K562 (cell line): ENCODE data around the gene PYGM. TPM values are rescaled to one million over a fixed set of nuclear protein-coding genes. Genes with fewer than 3 reads are reported as not detected.

Experiments
- ATAC-seq: fragments of 200-7000 bp; cut with Tn5 transposase; 3 replicates; pipeline ENCODE4 v1.9.1; 2020; ENCODE audit warnings: moderate library complexity
- BruUV-seq: library from RNA; stranded (reverse); fragments of 400-500 nt; replicated peaks from 2 replicates; lab custom pipeline; 2021; lab: Mats Ljungman, UMichigan
- CTCF ChIA-PET: fragments of 300-600 bp; formaldehyde crosslinking; extraction: SDS; loops from one replicate; lab custom pipeline; 2021; ENCODE audit warnings: low intra/inter-chr PET ratio; lab: Yijun Ruan, JAX
- POLR2A ChIA-PET: fragments of 300-600, 350-650 bp; sonication (Branson Sonifier 250); formaldehyde crosslinking; extraction: SDS; loops from one replicate; lab custom pipeline; 2021; ENCODE audit warnings: antibody characterized with exemption, inconsistent platforms; lab: Yijun Ruan, JAX
- DNase-seq, 4 experiments: peaks; one replicate each; pipeline versions ENCODE4 v3.0.0 to v3.0.0-alpha.2; 2011 to 2018; ENCODE audit warnings: low spot score in 3 of 4, mixed read lengths in 3 of 4; ENCODE audit errors: extremely low read depth in 1 of 4
- FAIRE-seq: peaks from 2 replicates; lab custom pipeline; 2011; peaks lifted over from hg19 to GRCh38; lab: Jason Lieb, UNC
- H2AFZ ChIP-seq: 2 replicates; pipeline ENCODE4 v1.6.0; 2011; ENCODE audit warnings: low read depth, low read length, control low read depth, inconsistent platforms
- H3K27ac ChIP-seq: fragments of 200-600 bp; 3 replicates; pipeline ENCODE4 v1.8.0; 2011; ENCODE audit warnings: low read depth, mild to moderate bottlenecking, control low read depth, inconsistent platforms, low read length, moderate library complexity, mixed read lengths; ENCODE audit errors: extremely low read depth
- H3K27me3 ChIP-seq, 2 experiments: fragments of 300-600 bp in 1 of 2; 2 replicates in 1 of 2; 3 replicates in 1 of 2; pipeline versions ENCODE4 v1.6.0 to v1.8.0; 2011; ENCODE audit warnings: inconsistent platforms in 2 of 2, low read length in 2 of 2, mild to moderate bottlenecking in 1 of 2, mixed read lengths in 1 of 2, moderate library complexity in 1 of 2; ENCODE audit not compliant: control insufficient read depth in 2 of 2, insufficient read depth in 2 of 2
- H3K36me3 ChIP-seq: fragments of 300-600 bp; 3 replicates; pipeline ENCODE4 v1.8.0; 2011; ENCODE audit warnings: mild to moderate bottlenecking, low read length, inconsistent platforms; ENCODE audit not compliant: control insufficient read depth, insufficient read depth
- H3K4me1 ChIP-seq, 2 experiments: fragments of 200-600 bp in 1 of 2; replicated peaks in 1 of 2; 2 replicates in 1 of 2; 3 replicates in 1 of 2; pipeline versions ENCODE4 v1.5.1 to v1.8.0; 2011; ENCODE audit warnings: inconsistent platforms in 2 of 2, low read length in 2 of 2, mild to moderate bottlenecking in 1 of 2, mixed read lengths in 1 of 2, moderate library complexity in 1 of 2; ENCODE audit not compliant: control insufficient read depth in 2 of 2, insufficient read depth in 2 of 2
- H3K4me2 ChIP-seq: 2 replicates; pipeline ENCODE4 v1.6.1; 2011; ENCODE audit warnings: low read length, control low read depth, inconsistent platforms, mixed read lengths; ENCODE audit not compliant: insufficient read depth
- H3K4me3 ChIP-seq: fragments of 200-600 bp; sonication (generic), shearing (Covaris generic); 2 replicates; pipeline ENCODE4 v1.5.1; 2016; ENCODE audit warnings: control low read depth, inconsistent platforms
- H3K79me2 ChIP-seq: fragments of 200-600 bp; 3 replicates; pipeline ENCODE4 v1.8.0; 2011; ENCODE audit warnings: low read length, inconsistent platforms; ENCODE audit not compliant: control insufficient read depth, insufficient read depth
- H3K9ac ChIP-seq, 2 experiments: 2 replicates each; pipeline versions ENCODE4 v1.6.0 to v1.6.1; 2011; ENCODE audit warnings: low read depth in 2 of 2, low read length in 2 of 2, control low read depth in 1 of 2, inconsistent platforms in 1 of 2, mild to moderate bottlenecking in 1 of 2, mixed read lengths in 1 of 2; ENCODE audit not compliant: insufficient read depth in 1 of 2
- H3K9me1 ChIP-seq: one replicate; pipeline ENCODE4 v1.6.0; 2011; ENCODE audit warnings: inconsistent platforms, mild to moderate bottlenecking, low read length, moderate library complexity; ENCODE audit not compliant: control insufficient read depth, insufficient read depth
- H3K9me3 ChIP-seq: replicated peaks from 2 replicates; pipeline ENCODE4 v1.5.1; 2011; ENCODE audit warnings: low read depth, low read length, inconsistent platforms; ENCODE audit not compliant: control insufficient read depth, insufficient read depth
- H4K20me1 ChIP-seq: replicated peaks from 2 replicates; pipeline ENCODE4 v1.6.1; 2011; ENCODE audit warnings: low read length, inconsistent platforms, mixed read lengths; ENCODE audit not compliant: control insufficient read depth, insufficient read depth
- ADNP ChIP-seq: fragments of 200-800 bp; sonication (Bioruptor generic); IDR thresholded peaks from 2 replicates; pipeline ENCODE4 v1.6.1; 2016; ENCODE audit warnings: missing genetic modification characterization, missing compliant biosample characterization
- BCOR ChIP-seq: fragments of 450-650 bp; IDR thresholded peaks from 2 replicates; pipeline ENCODE4 v1.6.1; 2016
- CBFB ChIP-seq: sonication (generic); formaldehyde crosslinking; IDR thresholded peaks from 2 replicates; pipeline ENCODE4 v1.4.0; 2020; ENCODE audit warnings: mild to moderate bottlenecking, missing genetic modification reagents
- E2F1 ChIP-seq: sonication (generic); formaldehyde crosslinking; IDR thresholded peaks from 2 replicates; pipeline ENCODE4 v1.8.1; 2023; ENCODE audit warnings: mild to moderate bottlenecking, missing genetic modification reagents, moderate library complexity
- E2F3 ChIP-seq: fragments of 250-450 bp; sonication (Bioruptor Pico); IDR thresholded peaks from 2 replicates; pipeline ENCODE4 v1.4.0; 2020; ENCODE audit warnings: mild to moderate bottlenecking
- EGR1 ChIP-seq: fragments of 450-650 bp; conservative IDR thresholded peaks from 2 replicates; pipeline ENCODE4 v1.6.1; 2017; ENCODE audit warnings: mild to moderate bottlenecking
- ELF2 ChIP-seq: fragments of 250-450 bp; sonication (Bioruptor Pico); IDR thresholded peaks from 2 replicates; pipeline ENCODE4 v1.5.0; 2021; ENCODE audit warnings: mild to moderate bottlenecking
- ESRRB ChIP-seq: fragments of 250-450 bp; sonication (Bioruptor Pico); IDR thresholded peaks from 2 replicates; pipeline ENCODE4 v1.5.0; 2020; ENCODE audit warnings: mild to moderate bottlenecking, moderate library complexity, borderline replicate concordance
- FOXK1 ChIP-seq: sonication (generic); formaldehyde crosslinking; IDR thresholded peaks from 2 replicates; pipeline ENCODE4 v1.8.0; 2022; ENCODE audit warnings: missing genetic modification reagents, mild to moderate bottlenecking, borderline replicate concordance
- HDAC6 ChIP-seq: IDR thresholded peaks from 2 replicates; pipeline ENCODE4 v1.6.1; 2012; ENCODE audit warnings: low read depth, mild to moderate bottlenecking, control low read depth, inconsistent platforms, low read length, moderate library complexity
- KDM1A ChIP-seq, 2 experiments: fragments of 450-650 bp; IDR thresholded peaks; 2 replicates each; pipeline ENCODE4 v1.6.1; 2016; ENCODE audit warnings: mild to moderate bottlenecking in 2 of 2
- RBM39 ChIP-seq: fragments of 200-400 bp; formaldehyde crosslinking; optimal IDR thresholded peaks from 2 replicates; pipeline ENCODE3; 2018; ENCODE audit warnings: low read depth, low read length
- RCOR1 ChIP-seq, 2 experiments: IDR thresholded peaks; 2 replicates each; pipeline ENCODE4 v1.6.1; 2012; ENCODE audit warnings: low read depth in 2 of 2, low read length in 2 of 2, borderline replicate concordance in 1 of 2, improper control_type of control experiment in 1 of 2
- ZNF512 ChIP-seq: IDR thresholded peaks from 2 replicates; pipeline ENCODE4 v1.6.1; 2016; ENCODE audit warnings: missing genetic modification characterization, missing compliant biosample characterization
- WGBS: fragments of 100-300 bp; shearing (Covaris generic); methylation state at CpG from one replicate; pipeline ENCODE4 v1.1.6; 2016; ENCODE audit warnings: low coverage, mixed read lengths; ENCODE audit not compliant: insufficient coverage; ENCODE audit errors: missing lambda C conversion rate; 5-methylcytosine and 5-hydroxymethylcytosine counted together
- in situ Hi-C: fragments of 300-500 bp; cut with MboI; formaldehyde crosslinking; loops from 4 replicates; pipeline ENCODE4 v1.15.0; 2018; ENCODE audit warnings: inconsistent platforms, mixed read lengths
- intact Hi-C: fragments of 100-400 bp; cut with micrococcal nuclease; formaldehyde crosslinking; loops from 2 replicates; pipeline ENCODE4 v1.14.2; 2022
- polyA plus RNA-seq, 8 experiments: library from polyadenylated mRNA; depleted of rRNA in 4 of 8; stranded (reverse) in 5 of 8; unstranded in 3 of 8; fragments of >200 nt; fragmentation: Nextera tagmentation in 2 of 8; fragmentation: Illumina TruSeq in 1 of 8; extraction: Ambion mirVana in 2 of 8; extraction: Trizol in 1 of 8; gene quantifications; 2 replicates each; pipeline versions ENCODE4 v1.2.1 to v1.2.3, GENCODE V29; 2011 to 2014; ENCODE audit warnings: inconsistent platforms in 1 of 8, missing spikeins in 1 of 8
- total RNA-seq, 7 experiments: library from RNA; depleted of rRNA in 6 of 7; stranded (reverse); fragments of >200 nt in 6 of 7; fragmentation: Illumina TruSeq in 2 of 7; extraction: Trizol in 2 of 7; gene quantifications; 2 replicates each; pipeline versions ENCODE4 v1.2.1 to v1.2.3, GENCODE V29; 2011 to 2021; ENCODE audit warnings: low replicate concordance in 1 of 7
- TF ChIP-seq, protein P1 (sequence below): IDR thresholded peaks from 3 replicates; pipeline ENCODE4 v1.6.1; 2011; ENCODE audit warnings: borderline replicate concordance, mild to moderate bottlenecking; ENCODE audit not compliant: insufficient read length, insufficient read depth

PYGM gene
- total and polyA plus RNA-seq, 9 of the 15 experiments (the other 6 are each of a cell fraction or from before 2014, with no cell fraction given) = 0.07 to 1.5 (median 0.68) TPM

DNA sequence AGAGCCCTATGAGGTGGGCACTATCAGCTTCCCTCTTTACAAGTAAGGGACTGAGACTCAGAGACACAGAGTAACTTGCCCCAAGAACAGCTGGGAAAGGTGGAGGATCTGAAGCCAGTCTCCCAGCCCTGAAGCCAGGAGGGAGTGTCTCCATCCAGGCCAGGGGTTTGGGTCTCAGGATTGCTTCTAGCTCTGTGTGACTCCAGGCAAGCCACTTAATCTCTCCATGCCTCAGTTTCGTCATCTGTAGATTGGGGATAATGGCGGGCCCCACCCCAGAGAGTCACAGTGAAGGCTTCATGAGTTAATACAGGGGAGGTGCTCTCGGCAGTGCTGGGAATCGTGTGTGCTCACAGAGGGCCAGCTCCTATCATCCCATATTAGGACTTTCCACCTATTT is 32.7 kb upstream of the PYGM start:
- in situ Hi-C loops = no loop called here

More for the DNA sequence above, 32.7 kb upstream of the PYGM start:
- no peak for FAIRE-seq
- Histone ChIP-seq H3K27ac (no peak overlapping the region), H3K36me3 (no peaks in the 10 kb centered on the region), H3K9me3 (no peaks in the 10 kb centered on the region), H3K9ac (no peak overlapping the region), H2AFZ (no peak overlapping the region), H4K20me1 (no peaks in the 10 kb centered on the region), H3K9me1 (no peaks in the 10 kb centered on the region), H3K4me1 (peaks cover 3 to 36% of the 10 kb centered on the region in 2 experiments; a peak in 4 of 5 replicates), H3K27me3 (no peaks in the 10 kb centered on the region), H3K79me2 (no peaks in the 10 kb centered on the region), H3K4me2 (no peak overlapping the region), H3K4me3 (no peak overlapping the region)
- no peak for DNase-seq
- no peak for ATAC-seq
- no TSS peak for BruUV-seq
- TF ChIP-seq E2F3 (CRISPR knock-in tag) (no peak), HDAC6 (no peak), CBFB (no peak), RCOR1 (IDR thresholded peaks at IDR 0.05; ENCODE audit: borderline replicate concordance in 1 of 2, low read depth in 2 of 2, low read length in 2 of 2) (0 out of 4 replicates have a peak, but pooled peaks of 1 of the 2 experiments have one; percentile 20), ZNF512 (no peak), RBM39 (no peak), FOXK1 (CRISPR knock-in tag) (no peak), E2F1 (CRISPR knock-in tag) (no peak), KDM1A (IDR thresholded peaks at IDR 0.05) (peak in 1 of 2 experiments; percentile 29; a peak in 1 of 4 replicates), EGR1 (no peak), ESRRB (CRISPR knock-in tag) (no peak), ELF2 (CRISPR knock-in tag) (no peak), BCOR (0 out of 2 replicates have a peak, but pooled peaks have one; percentile 28), ADNP (tag) (no peak)
- TF ChIP-seq, protein P1, sequence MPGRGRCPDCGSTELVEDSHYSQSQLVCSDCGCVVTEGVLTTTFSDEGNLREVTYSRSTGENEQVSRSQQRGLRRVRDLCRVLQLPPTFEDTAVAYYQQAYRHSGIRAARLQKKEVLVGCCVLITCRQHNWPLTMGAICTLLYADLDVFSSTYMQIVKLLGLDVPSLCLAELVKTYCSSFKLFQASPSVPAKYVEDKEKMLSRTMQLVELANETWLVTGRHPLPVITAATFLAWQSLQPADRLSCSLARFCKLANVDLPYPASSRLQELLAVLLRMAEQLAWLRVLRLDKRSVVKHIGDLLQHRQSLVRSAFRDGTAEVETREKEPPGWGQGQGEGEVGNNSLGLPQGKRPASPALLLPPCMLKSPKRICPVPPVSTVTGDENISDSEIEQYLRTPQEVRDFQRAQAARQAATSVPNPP = no peak
- intact Hi-C loops = no loop called here
- POLR2A ChIA-PET = interaction anchor here (0.6 kb wide), 1 partner anchor 203 kb away, joined by 3 read pairs; no protein-coding TSS in a partner anchor
- CTCF ChIA-PET = interaction anchor here (1.3 kb wide), 1 partner anchor 132 kb away, joined by 4 read pairs; the partner anchor contains the start of gene PPP2R5B
- 57% methylated on average over 4 of the region's 4 CpGs for whole genome bisulfite sequencing
